Glutamatergic neuron (in vitro differentiated cells): ENCODE data around the gene ADAMTS8. TPM values are rescaled to one million over a fixed set of nuclear protein-coding genes. Genes with fewer than 3 reads are reported as not detected.

Experiments
- DNase-seq: peaks from one replicate; pipeline ENCODE4 v3.0.0; 2022
- H3K27ac Mint-ChIP-seq: one replicate; pipeline ENCODE4 v1.8.0; 2020; ENCODE audit warnings: mild to moderate bottlenecking, mixed read lengths, inconsistent platforms; ENCODE audit not compliant: unreplicated experiment
- H3K27me3 Mint-ChIP-seq: one replicate; pipeline ENCODE4 v1.8.0; 2020; ENCODE audit warnings: mild to moderate bottlenecking, moderate library complexity, mixed read lengths, inconsistent platforms; ENCODE audit not compliant: unreplicated experiment
- H3K36me3 Mint-ChIP-seq: one replicate; pipeline ENCODE4 v1.8.0; 2020; ENCODE audit warnings: mild to moderate bottlenecking, mixed read lengths, inconsistent platforms; ENCODE audit not compliant: unreplicated experiment
- H3K4me1 Mint-ChIP-seq: one replicate; pipeline ENCODE4 v1.8.0; 2020; ENCODE audit warnings: mild to moderate bottlenecking, low read depth, mixed read lengths, inconsistent platforms; ENCODE audit not compliant: unreplicated experiment
- H3K4me3 Mint-ChIP-seq: one replicate; pipeline ENCODE4 v1.8.0; 2020; ENCODE audit warnings: mild to moderate bottlenecking, mixed read lengths, inconsistent platforms; ENCODE audit not compliant: unreplicated experiment
- H3K9me3 Mint-ChIP-seq: one replicate; pipeline ENCODE4 v1.8.0; 2020; ENCODE audit warnings: mild to moderate bottlenecking, moderate library complexity, mixed read lengths, inconsistent platforms; ENCODE audit not compliant: unreplicated experiment
- CTCF ChIP-seq: fragments of 200-600 bp; sonication (generic); IDR thresholded peaks from one replicate; pipeline ENCODE4 v1.5.0; 2021; ENCODE audit not compliant: partially characterized antibody, unreplicated experiment
- total RNA-seq: library from RNA; stranded (reverse); fragmentation: NEBNext Ultra II Directional; extraction: Animal tissue kit (Norgen Biotek cat#: 25700); gene quantifications from one replicate; pipeline ENCODE4 v1.2.1, GENCODE V29; 2021; ENCODE audit not compliant: unreplicated experiment

Gene ADAMTS8
- total RNA-seq, 1 donor from 2014 or later, result 0.32 TPM

- Mint-ChIP-seq H3K36me3 (peaks cover 4% of the 10 kb centered on the region), H3K27me3 (no peaks in the 10 kb centered on the region), H3K4me3 (no peak overlapping the region), H3K27ac (no peak overlapping the region), H3K4me1 (peaks cover 2% of the 10 kb centered on the region), H3K9me3 (peaks cover 2% of the 10 kb centered on the region)
- no peak for TF ChIP-seq CTCF
- DNase-seq, result no peak
These were observed 11.9 kb downstream of the ADAMTS8 start for GRCh38 chr11:130416530-130416882.

GRCh38 chr11:130415731-130416529 lies 12.5 kb downstream of the ADAMTS8 start:
- H3K9me3 Mint-ChIP-seq, result peaks cover 2% of the 10 kb centered on the region
- TF ChIP-seq CTCF, result no peak
- peaks cover 2% of the 10 kb centered on the region for H3K36me3 Mint-ChIP-seq
- no peak overlapping the region for H3K4me3 Mint-ChIP-seq
- no peak overlapping the region for H3K27ac Mint-ChIP-seq
- no peak for DNase-seq
- no peaks in the 10 kb centered on the region for H3K27me3 Mint-ChIP-seq
- peaks cover 2% of the 10 kb centered on the region for H3K4me1 Mint-ChIP-seq

- DNase-seq, result no peak
- Mint-ChIP-seq H3K9me3 (no peaks in the 10 kb centered on the region), H3K27me3 (peaks cover 1% of the 10 kb centered on the region), H3K36me3 (no peaks in the 10 kb centered on the region), H3K4me3 (no peak overlapping the region), H3K27ac (no peak overlapping the region), H3K4me1 (peaks cover 2% of the 10 kb centered on the region)
- TF ChIP-seq CTCF, result no peak
These were observed 14.0 kb downstream of the ADAMTS8 start for GRCh38 chr11:130414107-130415080.

- Mint-ChIP-seq H3K27me3 (peaks cover 1% of the 10 kb centered on the region), H3K36me3 (no peaks in the 10 kb centered on the region), H3K9me3 (no peaks in the 10 kb centered on the region), H3K27ac (no peak overlapping the region), H3K4me3 (no peak overlapping the region), H3K4me1 (peaks cover 2% of the 10 kb centered on the region)
- no peak for TF ChIP-seq CTCF
- DNase-seq, result no peak
These were observed 14.9 kb downstream of the ADAMTS8 start for GRCh38 chr11:130413405-130414106.
